ENCODE data around the gene BRD9. TPM values are rescaled to one million over a fixed set of nuclear protein-coding genes. Genes with fewer than 3 reads are reported as not detected.

The BRD9 gene
- total and polyA plus RNA-seq, 2 of the 4 experiments (the other 2 are of a cell fraction), result 22.0 to 43.4 TPM

GRCh38 chr5:900781-901180 is 8.2 kb upstream of the BRD9 start:
- H3K36me3 ChIP-seq (ENCODE audit: control insufficient read depth, insufficient read depth, low read length), result peaks cover 8% of the 10 kb centered on the region
- no peaks in the 10 kb centered on the region for H3K4me1 ChIP-seq (ENCODE audit: control insufficient read depth, insufficient read depth, low read length)
- no peak overlapping the region for H3K4ac ChIP-seq (ENCODE audit: low read depth, low read length)
- POLR2A ChIA-PET (ENCODE audit: unreplicated experiment), result no interaction called here
- no peak for DNase-seq
- H4K91ac ChIP-seq (ENCODE audit: insufficient read depth, low read depth, low read length), result no peak overlapping the region
- no peak overlapping the region for H4K5ac ChIP-seq (ENCODE audit: low read depth, low read length)
- H2BK15ac ChIP-seq (ENCODE audit: low read depth, low read length), result no peak overlapping the region
- BruUV-seq (replicated peaks), result no TSS peak
- no peak overlapping the region for H4K8ac ChIP-seq (ENCODE audit: low read depth in 2 of 2, low read length in 2 of 2)
- H3K27me3 ChIP-seq (ENCODE audit: control insufficient read depth, insufficient read depth, low read length), result no peaks in the 10 kb centered on the region
- TF ChIP-seq RAD21 (IDR thresholded peaks at IDR 0.05; ENCODE audit: low read length) (no peak), NFE2L2 (IDR thresholded peaks at IDR 0.05; ENCODE audit: low read depth, low read length) (0 out of 2 replicates have a peak, but pooled peaks have one; percentile 5)
- H3K18ac ChIP-seq (ENCODE audit: low read depth, low read length), result no peak overlapping the region
- no peak overlapping the region for H2BK5ac ChIP-seq (ENCODE audit: low read depth, low read length, poor library complexity, severe bottlenecking)
- H2AFZ ChIP-seq (replicated peaks; ENCODE audit: low read length, poor library complexity), result no peak overlapping the region
- H3K9me3 ChIP-seq (ENCODE audit: control insufficient read depth, insufficient read depth, low read length), result no peaks in the 10 kb centered on the region
- ATAC-seq (ENCODE audit: low read depth), result peak; percentile 61
- H3K23ac ChIP-seq (ENCODE audit: low read depth, low read length), result no peak overlapping the region
- no peak overlapping the region for H2BK20ac ChIP-seq (ENCODE audit: low read depth, low read length)
- dilution Hi-C loops (cut with HindIII; ENCODE audit: low sequenced_read_pairs, unreplicated experiment), result no loop called here
- H3K4me2 ChIP-seq (ENCODE audit: low read depth, low read length), result no peak overlapping the region
- no peak overlapping the region for H2BK120ac ChIP-seq (ENCODE audit: low read depth, low read length)
- peaks cover 2 to 5% of the 10 kb centered on the region in 2 experiments; a peak in 2 of 4 replicates for H3K79me1 ChIP-seq (ENCODE audit: low read depth in 1 of 2, low read length in 2 of 2)
- no peak overlapping the region for H3K27ac ChIP-seq (ENCODE audit: insufficient read depth, low read length)
- H4K20me1 ChIP-seq (ENCODE audit: insufficient read depth, low read length), result no peaks in the 10 kb centered on the region
- no peak overlapping the region for H2AK5ac ChIP-seq (ENCODE audit: low read depth, low read length)
- no peaks in the 10 kb centered on the region for H3K9me1 ChIP-seq (ENCODE audit: insufficient read depth, low read length)
- no peak overlapping the region for H3K9ac ChIP-seq (ENCODE audit: low read depth, low read length)
- WGBS, 2 experiments (ENCODE audit: extremely low coverage in 2 of 2, insufficient read length in 1 of 2), result no CpG with 5 or more reads among the region's 4 CpGs
- no peak overlapping the region for H3K56ac ChIP-seq (ENCODE audit: extremely low read depth, insufficient read depth, low read length)
- no peak overlapping the region for H3K4me3 ChIP-seq (ENCODE audit: insufficient read depth, low read depth, low read length)
- no peak overlapping the region for H2AK9ac ChIP-seq (replicated peaks; ENCODE audit: low read depth, low read length, poor library complexity)
- in situ Hi-C loops (cut with MboI; ENCODE audit: low sequenced_read_pairs), result loop anchor here (5.0 kb wide), 1 partner anchor 228 kb away; no protein-coding TSS in a partner anchor
- no peak overlapping the region for H3K14ac ChIP-seq (replicated peaks; ENCODE audit: low read depth, low read length)
- CTCF ChIA-PET, result interaction anchor here (0.5 kb wide), 1 partner anchor 253 kb away, joined by 4 read pairs; no protein-coding TSS in a partner anchor
- intact Hi-C loops (cut with micrococcal nuclease), result loop anchor here (10.0 kb wide), 2 partner anchors 426 to 586 kb away; no protein-coding TSS in a partner anchor

Data from IMR-90 (cell line).